ENCODE data around the gene PTPRM. TPM values are rescaled to one million over a fixed set of nuclear protein-coding genes. Genes with fewer than 3 reads are reported as not detected.

PTPRM gene
- polyA plus RNA-seq, 1 donor from 2014 or later, result 126 TPM

GRCh38 chr18:8348051-8348720 lies 781.1 kb downstream of the PTPRM start:
- Histone ChIP-seq H3K79me2 (replicated peaks; ENCODE audit: insufficient read depth, low read length) (no peaks in the 10 kb centered on the region), H3K9me2 (ENCODE audit: insufficient read depth, low read length) (no peaks in the 10 kb centered on the region), H3K27ac (ENCODE audit: low read length) (no peak overlapping the region), H3K27me3 (ENCODE audit: insufficient read depth, low read depth, low read length) (no peaks in the 10 kb centered on the region), H3K9ac (ENCODE audit: low read length) (no peak overlapping the region), H3K36me3 (ENCODE audit: insufficient read depth, low read length) (no peaks in the 10 kb centered on the region), H3K4me3 (ENCODE audit: low read length) (no peak overlapping the region), H3K4me2 (ENCODE audit: low read length) (no peak overlapping the region), H3K9me3 (ENCODE audit: low read length) (no peaks in the 10 kb centered on the region), H2AFZ (ENCODE audit: low read depth, low read length) (no peak overlapping the region), H3F3A (ENCODE audit: insufficient read depth, low read length, poor library complexity, severe bottlenecking) (no peaks in the 10 kb centered on the region), H4K20me1 (ENCODE audit: insufficient read depth) (no peaks in the 10 kb centered on the region)
- TF ChIP-seq TAF1 (IDR thresholded peaks at IDR 0.05; ENCODE audit: low read depth) (no peak), REST (IDR thresholded peaks at IDR 0.05; ENCODE audit: borderline replicate concordance) (no peak), EZH2 (IDR thresholded peaks at IDR 0.05; ENCODE audit: borderline replicate concordance, insufficient read depth, low read length, poor library complexity, severe bottlenecking) (no peak), POLR2AphosphoS5 (IDR thresholded peaks at IDR 0.05) (no peak), MXI1 (conservative IDR thresholded peaks at IDR 0.05; ENCODE audit: poor library complexity, severe bottlenecking) (no peak), RAD21 (conservative IDR thresholded peaks at IDR 0.05) (no peak), EP300 (conservative IDR thresholded peaks at IDR 0.05; ENCODE audit: poor library complexity, severe bottlenecking) (no peak), CTCF (IDR thresholded peaks at IDR 0.05; ENCODE audit: poor library complexity, severe bottlenecking) (no peak), SMC3 (conservative IDR thresholded peaks at IDR 0.05; ENCODE audit: poor library complexity) (no peak)

- Histone ChIP-seq H3K36me3 (ENCODE audit: insufficient read depth, low read length) (no peaks in the 10 kb centered on the region), H4K20me1 (ENCODE audit: insufficient read depth) (no peaks in the 10 kb centered on the region), H3K79me2 (replicated peaks; ENCODE audit: insufficient read depth, low read length) (no peaks in the 10 kb centered on the region), H3K4me3 (ENCODE audit: low read length) (no peak overlapping the region), H3K9me2 (ENCODE audit: insufficient read depth, low read length) (no peaks in the 10 kb centered on the region), H2AFZ (ENCODE audit: low read depth, low read length) (no peak overlapping the region), H3K27ac (ENCODE audit: low read length) (no peak overlapping the region), H3K9ac (ENCODE audit: low read length) (no peak overlapping the region), H3F3A (ENCODE audit: insufficient read depth, low read length, poor library complexity, severe bottlenecking) (no peaks in the 10 kb centered on the region), H3K9me3 (ENCODE audit: low read length) (no peaks in the 10 kb centered on the region), H3K27me3 (ENCODE audit: insufficient read depth, low read depth, low read length) (no peaks in the 10 kb centered on the region), H3K4me2 (ENCODE audit: low read length) (no peak overlapping the region)
- TF ChIP-seq REST (IDR thresholded peaks at IDR 0.05; ENCODE audit: borderline replicate concordance), result no peak
- no peak for TF ChIP-seq SMC3 (conservative IDR thresholded peaks at IDR 0.05; ENCODE audit: poor library complexity)
- no peak for TF ChIP-seq RAD21 (conservative IDR thresholded peaks at IDR 0.05)
- TF ChIP-seq CTCF (IDR thresholded peaks at IDR 0.05; ENCODE audit: poor library complexity, severe bottlenecking), result no peak
- TF ChIP-seq TAF1 (IDR thresholded peaks at IDR 0.05; ENCODE audit: low read depth), result no peak
- TF ChIP-seq EZH2 (IDR thresholded peaks at IDR 0.05; ENCODE audit: borderline replicate concordance, insufficient read depth, low read length, poor library complexity, severe bottlenecking), result no peak
- TF ChIP-seq MXI1 (conservative IDR thresholded peaks at IDR 0.05; ENCODE audit: poor library complexity, severe bottlenecking), result no peak
- no peak for TF ChIP-seq EP300 (conservative IDR thresholded peaks at IDR 0.05; ENCODE audit: poor library complexity, severe bottlenecking)
- TF ChIP-seq POLR2AphosphoS5 (IDR thresholded peaks at IDR 0.05), result no peak
Measured at GRCh38 chr18:8349608-8350323, 782.6 kb downstream of the PTPRM start.
